IPS-20b (cell line): ENCODE results near the gene PMPCA.

Source experiments
- H3K27ac ChIP-seq: one replicate; pipeline ENCODE4 v1.5.1; 2013; ENCODE audit warnings: low read length
- H3K27me3 ChIP-seq: 2 replicates; pipeline ENCODE4 v1.6.1; 2013; ENCODE audit warnings: mild to moderate bottlenecking, low read length, inconsistent platforms; ENCODE audit not compliant: insufficient read depth
- H3K36me3 ChIP-seq: 2 replicates; pipeline ENCODE4 v1.6.1; 2013; ENCODE audit warnings: low read depth, mild to moderate bottlenecking, inconsistent platforms, low read length, moderate library complexity; ENCODE audit not compliant: insufficient read depth
- H3K4me1 ChIP-seq: 2 replicates; pipeline ENCODE4 v1.6.1; 2013; ENCODE audit warnings: mild to moderate bottlenecking, control low read depth, inconsistent platforms, low read length, moderate library complexity; ENCODE audit not compliant: insufficient read depth
- H3K4me3 ChIP-seq: 2 replicates; pipeline ENCODE4 v1.5.1; 2013; ENCODE audit warnings: mild to moderate bottlenecking, low read length, inconsistent platforms
- H3K9ac ChIP-seq: 2 replicates; pipeline ENCODE4 v1.6.1; 2013; ENCODE audit warnings: low read depth, mild to moderate bottlenecking, inconsistent platforms, low read length, moderate library complexity
- H3K9me3 ChIP-seq: 2 replicates; pipeline ENCODE4 v1.6.1; 2013; ENCODE audit warnings: mild to moderate bottlenecking, low read depth, low read length, inconsistent platforms; ENCODE audit not compliant: insufficient read depth

PMPCA gene, protein sequence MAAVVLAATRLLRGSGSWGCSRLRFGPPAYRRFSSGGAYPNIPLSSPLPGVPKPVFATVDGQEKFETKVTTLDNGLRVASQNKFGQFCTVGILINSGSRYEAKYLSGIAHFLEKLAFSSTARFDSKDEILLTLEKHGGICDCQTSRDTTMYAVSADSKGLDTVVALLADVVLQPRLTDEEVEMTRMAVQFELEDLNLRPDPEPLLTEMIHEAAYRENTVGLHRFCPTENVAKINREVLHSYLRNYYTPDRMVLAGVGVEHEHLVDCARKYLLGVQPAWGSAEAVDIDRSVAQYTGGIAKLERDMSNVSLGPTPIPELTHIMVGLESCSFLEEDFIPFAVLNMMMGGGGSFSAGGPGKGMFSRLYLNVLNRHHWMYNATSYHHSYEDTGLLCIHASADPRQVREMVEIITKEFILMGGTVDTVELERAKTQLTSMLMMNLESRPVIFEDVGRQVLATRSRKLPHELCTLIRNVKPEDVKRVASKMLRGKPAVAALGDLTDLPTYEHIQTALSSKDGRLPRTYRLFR

GRCh38 chr9:136410500-136411287, at the start of gene PMPCA, which contains the start of gene ENTR1:
Gene PMPCA (plus strand): TSS chr9:136410658. CDS start chr9:136410669, 11 bp downstream.
Gene ENTR1 (minus strand): TSS chr9:136410614. CDS start chr9:136410397, 217 bp downstream.
- Histone ChIP-seq H3K27ac (peak within 1 kb of the TSS; percentile 46), H3K27me3 (no peaks in the 10 kb centered on the region), H3K9ac (peak within 1 kb of the TSS; percentile 93), H3K4me3 (peak within 1 kb of the TSS; percentile 95), H3K36me3 (peaks cover 64% of the 10 kb centered on the region), H3K4me1 (peaks cover 3% of the 10 kb centered on the region; the same call in 1 of the 2 replicates), H3K9me3 (no peaks in the 10 kb centered on the region)

GRCh38 chr9:136361047-136361753, 49.3 kb upstream of the PMPCA start:
- no peak overlapping the region for H3K27ac ChIP-seq

GRCh38 chr9:136361754-136362449, 48.6 kb upstream of the PMPCA start:
- no peaks in the 10 kb centered on the region for H3K4me1 ChIP-seq
- H3K9me3 ChIP-seq = no peaks in the 10 kb centered on the region
- H3K4me3 ChIP-seq = no peak overlapping the region
- no peak overlapping the region for H3K27ac ChIP-seq
- H3K9ac ChIP-seq = no peak overlapping the region
- no peaks in the 10 kb centered on the region for H3K27me3 ChIP-seq
- peaks cover 6% of the 10 kb centered on the region; the same call in 1 of the 2 replicates for H3K36me3 ChIP-seq

More at GRCh38 chr9:136361047-136361753, 49.3 kb upstream of the PMPCA start:
- Histone ChIP-seq H3K27me3 (no peaks in the 10 kb centered on the region), H3K4me1 (no peaks in the 10 kb centered on the region), H3K4me3 (no peak overlapping the region), H3K36me3 (peaks cover 6% of the 10 kb centered on the region; the same call in 1 of the 2 replicates), H3K9ac (no peak overlapping the region), H3K9me3 (no peaks in the 10 kb centered on the region)

DNA sequence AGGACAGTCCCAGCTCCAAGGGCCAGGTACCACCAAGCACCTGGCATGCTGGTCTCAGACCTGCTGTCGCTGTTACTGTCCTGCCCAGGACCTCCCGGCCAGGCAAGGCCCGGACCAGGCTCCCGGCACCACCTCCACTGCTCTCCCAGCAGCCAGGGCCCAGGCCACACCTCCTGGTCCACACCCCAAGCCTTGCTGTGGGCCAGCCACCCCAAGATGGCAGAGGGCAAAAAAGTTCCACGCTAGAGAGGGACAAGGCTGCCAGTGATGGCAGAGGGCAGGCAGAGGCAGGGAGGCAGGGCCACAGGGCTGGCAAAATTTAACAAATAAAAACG, 48.0 kb upstream of the PMPCA start:
- no peaks in the 10 kb centered on the region for H3K9me3 ChIP-seq
- no peak overlapping the region for H3K9ac ChIP-seq
- no peak overlapping the region for H3K27ac ChIP-seq
- H3K4me3 ChIP-seq = peak overlapping the region; percentile 51
- H3K4me1 ChIP-seq = no peaks in the 10 kb centered on the region
- no peaks in the 10 kb centered on the region for H3K27me3 ChIP-seq
- peaks cover 6% of the 10 kb centered on the region; the same call in 1 of the 2 replicates for H3K36me3 ChIP-seq

DNA sequence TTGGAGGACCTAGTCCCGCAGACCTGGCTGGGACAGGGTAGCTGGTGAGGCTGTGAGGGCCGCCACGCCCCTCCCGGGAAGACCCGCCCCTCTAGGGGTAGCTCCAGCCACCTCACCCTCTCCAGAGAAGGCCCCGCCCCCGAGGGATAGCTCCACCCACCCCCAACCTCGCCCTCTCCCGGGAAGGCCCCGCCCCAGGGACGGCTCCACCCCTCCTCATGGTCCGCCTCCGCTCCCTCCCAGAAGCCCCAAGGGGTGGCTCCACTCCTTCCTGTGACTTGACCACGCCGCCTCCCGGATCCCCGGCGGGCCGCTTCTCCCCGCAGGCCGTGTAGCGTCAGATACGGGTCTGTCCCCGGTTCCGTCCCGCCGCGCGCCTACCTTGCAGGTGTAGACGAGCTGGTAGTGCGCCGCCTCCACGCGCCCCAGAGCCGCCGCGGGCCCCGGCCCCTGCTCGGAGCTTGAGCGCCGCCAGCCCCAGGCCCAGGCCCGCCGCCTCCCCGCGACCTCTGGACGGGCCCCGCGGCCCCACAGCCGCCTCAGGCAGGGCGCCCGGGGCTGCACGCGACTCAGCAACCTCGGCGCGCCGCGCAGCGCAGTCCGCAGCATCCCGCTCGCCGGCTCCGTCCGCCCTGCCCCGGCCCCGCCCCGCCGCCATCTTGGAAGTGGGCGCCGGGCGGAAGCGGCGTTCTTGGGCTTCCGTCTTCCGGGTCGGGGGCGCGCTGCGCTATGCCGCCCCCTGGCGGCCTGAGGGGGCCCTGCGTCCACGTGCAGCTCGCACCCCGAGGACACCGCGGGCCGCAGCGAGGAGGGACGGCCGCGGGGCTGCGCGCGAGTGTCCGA, 47.1 kb upstream of the PMPCA start, which contains the start of gene DNLZ:
Gene DNLZ, minus strand, starts transcription at position 639 of the 843 bp plus-strand sequence. Its CDS starts 30 bp downstream, at position 609.
- Histone ChIP-seq H3K9ac (peak within 1 kb of the TSS; percentile 73; the same call in 1 of the 2 replicates), H3K4me1 (no peaks in the 10 kb centered on the region), H3K36me3 (peaks cover 6% of the 10 kb centered on the region; the same call in 1 of the 2 replicates), H3K27me3 (no peaks in the 10 kb centered on the region), H3K27ac (no peak within 1 kb of the TSS), H3K4me3 (peak within 1 kb of the TSS; percentile 71), H3K9me3 (no peaks in the 10 kb centered on the region)

- no peak overlapping the region; the same call in 1 of the 2 replicates for H3K4me3 ChIP-seq
- no peak overlapping the region for H3K9ac ChIP-seq
- no peak overlapping the region for H3K27ac ChIP-seq
Observed at GRCh38 chr9:136363949-136364748, 46.3 kb upstream of the PMPCA start.

GRCh38 chr9:136364942-136365774, 45.3 kb upstream of the PMPCA start:
- Histone ChIP-seq H3K9me3 (no peaks in the 10 kb centered on the region), H3K4me1 (no peaks in the 10 kb centered on the region), H3K4me3 (no peak overlapping the region), H3K27me3 (no peaks in the 10 kb centered on the region), H3K36me3 (peaks cover 6% of the 10 kb centered on the region; the same call in 1 of the 2 replicates), H3K9ac (no peak overlapping the region), H3K27ac (no peak overlapping the region)

More at GRCh38 chr9:136363949-136364748, 46.3 kb upstream of the PMPCA start:
- Histone ChIP-seq H3K4me1 (no peaks in the 10 kb centered on the region), H3K9me3 (no peaks in the 10 kb centered on the region), H3K36me3 (peaks cover 6% of the 10 kb centered on the region; the same call in 1 of the 2 replicates), H3K27me3 (no peaks in the 10 kb centered on the region)

GRCh38 chr9:136365775-136366222, 44.7 kb upstream of the PMPCA start:
- H3K36me3 ChIP-seq = peaks cover 6% of the 10 kb centered on the region; the same call in 1 of the 2 replicates

DNA sequence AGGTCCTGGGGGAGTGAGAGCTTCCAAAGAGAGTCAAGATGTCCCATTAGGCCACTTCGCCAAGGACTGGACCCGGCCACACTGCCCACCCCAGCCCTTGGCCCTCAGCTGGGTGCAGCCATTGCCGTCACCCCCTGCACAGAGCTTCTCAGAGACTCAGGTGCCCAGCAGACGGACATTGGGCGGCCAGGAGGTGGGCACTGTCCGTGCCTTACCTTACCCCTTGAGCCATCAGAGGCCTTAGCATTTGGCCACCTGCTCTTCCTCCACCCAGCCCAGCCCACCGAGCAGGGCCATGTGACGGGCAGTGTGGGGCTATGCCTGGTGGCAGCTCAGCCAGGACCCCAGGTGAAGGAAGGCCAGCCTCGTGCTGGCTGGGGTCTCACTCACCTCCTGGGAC, 43.6 kb upstream of the PMPCA start:
- no peak overlapping the region for H3K27ac ChIP-seq
- H3K27me3 ChIP-seq = no peaks in the 10 kb centered on the region
- no peaks in the 10 kb centered on the region for H3K4me1 ChIP-seq
- no peaks in the 10 kb centered on the region for H3K9me3 ChIP-seq
- H3K36me3 ChIP-seq = no peaks in the 10 kb centered on the region
- no peak overlapping the region for H3K9ac ChIP-seq
- H3K4me3 ChIP-seq = no peak overlapping the region

More at GRCh38 chr9:136365775-136366222, 44.7 kb upstream of the PMPCA start:
- Histone ChIP-seq H3K9me3 (no peaks in the 10 kb centered on the region), H3K27ac (no peak overlapping the region), H3K4me1 (no peaks in the 10 kb centered on the region), H3K27me3 (no peaks in the 10 kb centered on the region), H3K9ac (no peak overlapping the region), H3K4me3 (no peak overlapping the region)
